ENCODE results near the gene EEF1G. TPM values are rescaled to one million over a fixed set of nuclear protein-coding genes. Genes with fewer than 3 reads are reported as not detected.

Gene EEF1G
- total and polyA plus RNA-seq, 2 of the 13 experiments (the other 11 are each of a cell fraction or from before 2014, with no cell fraction given), result 1,787 to 2,144 TPM

GRCh38 chr11:62547691-62548281, 25.9 kb downstream of the EEF1G start (continued):
- TF ChIP-seq ZHX1 (CRISPR knock-in tag; IDR thresholded peaks at IDR 0.05; ENCODE audit: low read depth) (no peak), CBX5 (CRISPR knock-in tag; IDR thresholded peaks at IDR 0.05; ENCODE audit: borderline replicate concordance) (peak; percentile 33; the same call in 1 of the 2 replicates), HNF1B (CRISPR knock-in tag; IDR thresholded peaks at IDR 0.05) (peak; percentile 42; the same call in 1 of the 2 replicates), ZBTB8A (CRISPR knock-in tag; IDR thresholded peaks at IDR 0.05; ENCODE audit: borderline replicate concordance, low read depth) (no peak), SNRNP70 (IDR thresholded peaks at IDR 0.05; ENCODE audit: low read depth, low read length) (no peak), ZSCAN29 (CRISPR knock-in tag; conservative IDR thresholded peaks at IDR 0.05) (no peak), FOSL2 (CRISPR knock-in tag; IDR thresholded peaks at IDR 0.05) (peak; percentile 62), ATF3 (CRISPR knock-in tag; IDR thresholded peaks at IDR 0.05) (no peak), TMF1 (CRISPR knock-in tag; IDR thresholded peaks at IDR 0.05; ENCODE audit: low read depth) (no peak), ZNF382 (CRISPR knock-in tag; IDR thresholded peaks at IDR 0.05; ENCODE audit: borderline replicate concordance) (no peak), PHF20 (CRISPR knock-in tag; IDR thresholded peaks at IDR 0.05) (no peak), AHDC1 (CRISPR knock-in tag; IDR thresholded peaks at IDR 0.05; ENCODE audit: borderline replicate concordance) (no peak), PAXIP1 (CRISPR knock-in tag; conservative IDR thresholded peaks at IDR 0.05) (peak; percentile 81), ZNF703 (CRISPR knock-in tag; IDR thresholded peaks at IDR 0.05; ENCODE audit: borderline replicate concordance) (no peak), ZSCAN25 (CRISPR knock-in tag; IDR thresholded peaks at IDR 0.05) (no peak)

Measured in HepG2 (cell line).